Colonic mucosa (tissue), 4 donors: ENCODE results near the gene PPARG. TPM values are rescaled to one million over a fixed set of nuclear protein-coding genes. Genes with fewer than 3 reads are reported as not detected.
"Not testable (repeated sequence)": the region's sequence is repeated elsewhere in the genome, so short reads cannot be mapped to it uniquely, and the experiment has no call there.

Source experiments
- DNase-seq: peaks from one replicate; pipeline ENCODE4 v3.0.0-alpha.2; 2020
- H3K27ac ChIP-seq: fragments of 200-600 bp; one replicate; pipeline ENCODE4 v1.8.0; 2021
- H3K27me3 ChIP-seq: fragments of 200-600 bp; one replicate; pipeline ENCODE4 v1.8.0; 2021
- H3K36me3 ChIP-seq: fragments of 200-600 bp; one replicate; pipeline ENCODE4 v1.8.0; 2021
- H3K4me1 ChIP-seq: fragments of 200-600 bp; one replicate; pipeline ENCODE4 v1.8.0; 2021; ENCODE audit warnings: mild to moderate bottlenecking
- H3K4me3 ChIP-seq: fragments of 200-600 bp; one replicate; pipeline ENCODE4 v1.8.0; 2021
- H3K9ac ChIP-seq, 2 donors: one replicate each; pipeline ENCODE4 v1.7.0; 2013; ENCODE audit warnings: control low read depth in 2 of 2, low read depth in 2 of 2, low read length in 2 of 2
- H3K9me3 ChIP-seq: fragments of 200-600 bp; one replicate; pipeline ENCODE4 v1.8.0; 2021
- CTCF ChIP-seq: fragments of 200-600 bp; IDR thresholded peaks from one replicate; pipeline ENCODE4 v1.8.0; 2022; ENCODE audit warnings: antibody characterized with exemption, mild to moderate bottlenecking
- intact Hi-C: fragments of 100-400 bp; cut with DNase I; formaldehyde crosslinking; loops from one replicate; pipeline ENCODE4 v1.14.1; 2022
- total RNA-seq, 2 donors: library from RNA; stranded (reverse); fragmentation: NEBNext Ultra II Directional in 1 of 2; extraction: Animal tissue kit (Norgen Biotek cat#: 25700) in 1 of 2; gene quantifications; one replicate each; pipeline ENCODE4 v1.2.1, GENCODE V29; 2021
- donor health status: healthy.
- donor health status: DM: no; HTN: no; CAD: no.
- donor health status: DM: no; HTN: no; CAD: no.

The PPARG gene
- total RNA-seq, 2 donors from 2014 or later: 85.2 to 169 TPM

DNA sequence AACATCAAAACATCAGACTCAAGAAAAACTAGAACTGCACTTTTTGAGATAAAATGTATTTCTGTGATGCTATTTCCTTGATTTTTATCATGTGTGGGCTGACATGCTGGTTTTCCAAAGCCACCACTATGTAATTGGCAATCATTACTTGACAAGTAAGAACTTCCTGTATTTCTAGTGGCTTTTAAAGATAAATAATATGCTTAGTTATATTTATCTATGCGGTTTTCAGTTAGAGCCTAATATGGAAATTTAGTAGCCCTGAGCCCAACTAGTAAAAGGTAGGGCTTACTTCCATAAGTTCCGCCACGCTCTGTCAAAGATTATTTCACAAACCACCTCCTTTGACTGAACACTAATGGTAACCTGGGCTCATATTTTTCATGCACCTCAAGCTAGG is 91.6 kb downstream of the PPARG start:
- H3K36me3 ChIP-seq: no peaks in the 10 kb centered on the region
- intact Hi-C loops: no loop called here
- no peaks in the 10 kb centered on the region for H3K9me3 ChIP-seq
- DNase-seq: no peak
- peaks cover 4% of the 10 kb centered on the region for H3K4me1 ChIP-seq
- no peak overlapping the region for H3K27ac ChIP-seq
- no peak for TF ChIP-seq CTCF
- no peaks in the 10 kb centered on the region for H3K27me3 ChIP-seq
- H3K9ac ChIP-seq: no peak overlapping the region
- H3K4me3 ChIP-seq: no peak overlapping the region

DNA sequence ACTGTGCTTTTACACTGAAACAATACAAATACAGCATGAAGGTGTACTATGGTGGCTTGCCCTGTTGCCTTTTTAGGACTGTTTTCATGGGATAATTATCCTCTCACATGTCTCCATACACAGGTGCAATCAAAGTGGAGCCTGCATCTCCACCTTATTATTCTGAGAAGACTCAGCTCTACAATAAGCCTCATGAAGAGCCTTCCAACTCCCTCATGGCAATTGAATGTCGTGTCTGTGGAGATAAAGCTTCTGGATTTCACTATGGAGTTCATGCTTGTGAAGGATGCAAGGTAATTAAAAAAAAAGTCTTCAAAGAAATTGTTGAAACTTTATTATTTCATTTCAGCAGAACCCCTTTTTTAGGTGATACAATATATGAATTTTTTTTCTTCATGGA is 92.3 kb downstream of the PPARG start:
- no peak overlapping the region for H3K9ac ChIP-seq
- intact Hi-C loops: no loop called here
- no peaks in the 10 kb centered on the region for H3K27me3 ChIP-seq
- H3K9me3 ChIP-seq: no peaks in the 10 kb centered on the region
- H3K36me3 ChIP-seq: no peaks in the 10 kb centered on the region
- H3K4me3 ChIP-seq: no peak overlapping the region
- H3K4me1 ChIP-seq: peaks cover 4% of the 10 kb centered on the region
- no peak for TF ChIP-seq CTCF
- DNase-seq: no peak
- no peak overlapping the region for H3K27ac ChIP-seq

GRCh38 chr3:12383218-12383617 is 94.3 kb downstream of the PPARG start:
- intact Hi-C loops: no loop called here
- TF ChIP-seq CTCF: no peak

GRCh38 chr3:12384451-12385233 is 95.8 kb downstream of the PPARG start:
- DNase-seq: no peak
- TF ChIP-seq CTCF: no peak
- Histone ChIP-seq H3K9ac (no peak overlapping the region), H3K36me3 (no peaks in the 10 kb centered on the region), H3K4me3 (no peak overlapping the region), H3K4me1 (peaks cover 4% of the 10 kb centered on the region), H3K27me3 (no peaks in the 10 kb centered on the region), H3K9me3 (no peaks in the 10 kb centered on the region), H3K27ac (no peak overlapping the region)
- intact Hi-C loops: no loop called here

More at GRCh38 chr3:12383218-12383617, 94.3 kb downstream of the PPARG start:
- Histone ChIP-seq H3K4me1 (peaks cover 4% of the 10 kb centered on the region), H3K27me3 (no peaks in the 10 kb centered on the region), H3K4me3 (no peak overlapping the region), H3K36me3 (no peaks in the 10 kb centered on the region), H3K9ac (no peak overlapping the region), H3K27ac (no peak overlapping the region), H3K9me3 (no peaks in the 10 kb centered on the region)
- DNase-seq: no peak

DNA sequence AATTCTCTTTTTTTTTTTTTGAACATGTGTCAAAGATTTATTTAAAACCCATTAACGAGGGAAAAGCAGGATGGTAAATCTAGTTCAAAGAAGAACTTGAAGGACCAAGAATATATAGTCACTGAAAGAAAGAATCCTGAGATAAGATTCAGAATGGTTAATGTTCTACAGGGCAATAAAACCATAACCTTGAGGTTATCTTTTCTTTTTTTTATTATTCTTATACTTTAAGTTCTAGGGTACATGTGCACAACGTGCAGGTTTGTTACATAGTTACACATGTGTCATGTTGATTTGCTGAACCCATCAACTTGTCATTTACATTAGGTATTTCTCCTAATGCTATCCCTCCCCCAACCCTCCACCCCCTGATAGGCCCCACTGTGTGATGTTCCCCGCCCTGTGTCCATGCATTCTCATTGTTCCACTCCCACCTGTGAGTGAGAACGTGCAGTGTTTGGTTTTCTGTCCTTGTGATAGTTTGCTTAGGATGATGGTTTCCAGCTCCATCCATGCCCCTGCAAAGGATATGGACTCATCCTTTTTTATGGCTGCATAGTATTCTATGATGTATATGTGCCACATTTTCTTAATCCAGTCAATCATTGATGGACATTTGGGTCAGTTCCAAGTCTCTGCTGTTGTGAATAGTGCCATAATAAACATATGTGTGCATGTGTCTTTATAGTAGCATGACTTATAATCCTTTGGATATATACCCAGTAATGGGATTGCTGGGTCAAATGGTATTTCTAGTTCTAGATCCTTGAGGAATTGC is 97.8 kb downstream of the PPARG start:
- H3K36me3 ChIP-seq, H3K4me3 ChIP-seq, H3K27ac ChIP-seq, H3K4me1 ChIP-seq, intact Hi-C loops, H3K9ac ChIP-seq, H3K9me3 ChIP-seq, H3K27me3 ChIP-seq: not testable (repeated sequence)
- peak; percentile 47 for DNase-seq

DNA sequence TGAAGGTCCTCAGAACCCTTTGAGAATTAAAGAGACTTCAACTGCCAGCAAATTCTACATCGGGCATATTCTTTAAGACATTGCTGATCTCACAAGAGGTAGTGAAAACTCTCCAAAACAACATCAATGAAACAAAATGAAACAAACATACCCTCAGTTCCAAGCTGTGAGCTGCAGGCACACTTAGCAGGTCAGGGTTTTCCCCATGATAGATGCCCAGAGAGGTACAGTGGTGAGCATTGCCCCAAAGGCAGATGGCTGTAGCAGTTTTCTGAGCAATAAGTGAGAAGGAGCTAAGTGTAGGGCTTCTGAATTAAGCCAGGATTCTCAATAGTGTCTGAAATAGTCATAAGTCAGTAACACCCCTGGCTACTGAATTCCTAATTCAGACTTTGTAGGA is 99.3 kb downstream of the PPARG start:
- no peaks in the 10 kb centered on the region for H3K27me3 ChIP-seq
- H3K4me1 ChIP-seq: no peaks in the 10 kb centered on the region
- DNase-seq: no peak
- no peak overlapping the region for H3K27ac ChIP-seq
- TF ChIP-seq CTCF: no peak
- no peak overlapping the region for H3K9ac ChIP-seq
- no peak overlapping the region for H3K4me3 ChIP-seq
- H3K36me3 ChIP-seq: no peaks in the 10 kb centered on the region
- intact Hi-C loops: no loop called here
- H3K9me3 ChIP-seq: no peaks in the 10 kb centered on the region
